GM18951 (cell line): ENCODE results near the gene MLLT1.

Experiments
- POLR2A ChIP-seq: IDR thresholded peaks from 4 replicates; pipeline ENCODE4 v1.6.1; 2011; ENCODE audit warnings: mild to moderate bottlenecking; ENCODE audit not compliant: insufficient read length, insufficient read depth; ENCODE audit errors: extremely low read depth
- in situ Hi-C: fragments of 300-500 bp; cut with MboI; formaldehyde crosslinking; loops from one replicate; pipeline ENCODE4 v1.12.0; 2022; ENCODE audit warnings: low sequenced_read_pairs, mixed read lengths, inconsistent platforms; ENCODE audit not compliant: unreplicated experiment

The MLLT1 gene

DNA sequence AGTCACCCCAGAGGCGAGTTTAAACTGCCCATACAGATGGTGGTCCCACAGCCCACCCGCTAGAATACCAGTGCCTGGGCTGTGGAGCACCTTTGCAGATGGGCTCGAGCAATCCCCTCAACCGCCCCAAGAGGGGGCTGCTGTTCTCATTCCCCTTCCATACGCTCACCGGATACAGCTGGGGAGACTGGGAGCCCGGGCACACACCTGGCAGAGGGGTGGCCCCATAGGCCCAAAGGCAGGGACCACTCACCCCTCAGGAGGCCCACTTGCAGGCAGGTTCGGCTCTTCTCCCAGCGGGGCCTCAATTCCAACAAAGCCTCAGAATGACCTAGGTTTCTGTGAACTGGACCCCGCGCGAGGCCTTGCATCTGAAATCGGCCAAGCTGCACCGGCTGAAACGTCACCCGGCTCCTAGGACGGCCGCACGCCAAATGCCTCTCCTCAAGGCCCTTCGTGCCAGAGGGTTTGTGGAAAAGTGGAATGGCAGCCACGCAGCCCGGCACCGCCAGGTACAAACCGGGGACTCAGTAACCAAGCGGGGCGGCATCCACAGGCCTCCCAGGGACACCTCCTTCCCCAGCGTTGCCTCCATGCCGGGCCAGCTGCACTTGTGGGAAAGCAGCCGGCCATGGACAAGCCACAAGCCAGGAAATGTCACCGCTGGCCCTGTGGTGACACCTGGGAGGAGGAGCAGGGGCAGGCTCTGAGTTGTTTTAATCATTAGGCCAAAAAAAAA is 18.7 kb downstream of the MLLT1 start:
- in situ Hi-C loops: no loop called here
- TF ChIP-seq POLR2A: no peak

GRCh38 chr19:6260376-6260775 is 19.4 kb downstream of the MLLT1 start:
- TF ChIP-seq POLR2A: no peak
- in situ Hi-C loops: no loop called here

DNA sequence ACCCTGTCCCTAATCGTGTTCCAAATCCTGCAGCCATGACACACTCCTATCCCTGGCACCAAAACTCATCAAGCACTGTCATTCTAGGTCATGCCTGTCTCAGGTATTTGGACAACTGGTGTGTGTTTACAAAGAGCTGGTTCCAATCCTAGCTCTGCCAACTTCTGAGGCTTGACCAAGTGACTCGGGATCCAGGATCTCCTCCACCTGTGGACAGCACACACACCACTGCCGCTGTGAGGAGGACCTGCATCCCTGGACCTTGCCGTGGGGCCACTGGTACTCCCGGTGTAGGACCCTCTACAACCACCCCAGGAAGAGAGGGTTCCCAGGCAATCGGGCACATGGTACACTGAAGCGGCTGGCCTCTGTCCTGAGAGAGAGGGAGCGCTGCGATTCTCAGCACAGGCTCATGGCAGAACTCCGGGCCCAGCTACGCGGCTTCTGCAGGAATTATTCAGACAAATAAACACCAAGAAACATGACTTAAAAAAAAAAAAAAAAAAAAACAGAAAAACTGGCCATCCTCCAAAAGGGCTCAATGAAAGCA is 20.4 kb downstream of the MLLT1 start:
- in situ Hi-C loops: no loop called here
- no peak for TF ChIP-seq POLR2A

GRCh38 chr19:6258812-6259311 is 20.9 kb downstream of the MLLT1 start:
- in situ Hi-C loops: no loop called here

DNA sequence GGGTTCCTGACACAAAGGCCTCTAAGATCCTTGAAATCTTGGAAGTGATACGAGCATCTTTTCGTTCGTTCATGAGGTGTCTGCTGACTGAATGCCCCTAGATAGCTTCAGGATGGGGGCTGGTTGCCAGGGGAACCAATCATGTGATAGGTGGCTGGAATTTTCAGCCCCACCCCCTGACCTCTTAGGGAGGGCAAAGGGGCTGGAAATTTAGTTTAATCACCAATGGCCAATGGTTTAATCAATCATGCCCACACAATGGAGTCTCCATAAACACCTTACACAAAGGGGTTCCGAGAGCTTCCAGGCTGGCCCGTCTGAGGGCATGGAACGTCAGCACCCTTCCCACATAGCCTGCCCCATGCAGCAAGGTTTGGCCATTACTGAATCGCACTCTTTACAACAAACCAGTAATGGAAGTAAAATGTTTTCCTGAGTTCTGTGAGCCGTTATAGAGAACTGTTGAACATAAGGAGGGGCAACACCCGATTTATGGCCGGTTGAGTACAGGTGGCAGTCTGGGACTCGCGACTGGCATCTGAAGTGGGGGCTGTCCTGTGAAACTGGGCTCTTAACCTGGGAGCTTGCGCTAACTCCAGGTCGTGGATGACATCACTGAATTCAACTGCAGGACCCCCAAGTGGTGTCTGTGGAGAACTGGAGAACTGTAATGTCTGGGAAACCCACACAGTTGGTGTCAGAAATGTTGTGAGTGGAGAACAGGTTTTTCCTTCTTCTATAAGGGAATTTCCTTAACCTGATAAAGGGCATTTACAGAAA is 25.6 kb downstream of the MLLT1 start:
- in situ Hi-C loops: no loop called here
- TF ChIP-seq POLR2A: no peak

More at GRCh38 chr19:6258812-6259311, 20.9 kb downstream of the MLLT1 start:
- TF ChIP-seq POLR2A: no peak

- in situ Hi-C loops: no loop called here
- TF ChIP-seq POLR2A: no peak
Observed at GRCh38 chr19:6252066-6252465, 27.7 kb downstream of the MLLT1 start.

DNA sequence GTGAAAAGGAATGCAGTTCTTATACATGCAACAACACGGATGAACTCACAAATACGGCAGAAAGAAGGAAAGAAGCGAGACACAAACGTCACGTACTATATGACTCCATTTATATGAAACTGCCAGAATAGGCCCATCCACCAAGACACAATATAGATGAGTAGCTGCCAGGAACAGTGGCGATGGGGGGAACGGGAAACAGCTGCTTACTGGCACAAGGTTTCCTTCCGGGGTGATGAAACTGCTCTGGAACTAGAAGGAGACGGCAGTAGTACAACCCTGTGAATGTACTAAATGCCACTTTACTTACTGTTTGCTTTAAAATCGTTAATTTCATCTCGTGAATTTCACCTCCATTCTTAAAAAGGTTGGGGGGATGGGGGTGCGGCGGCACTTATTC is 28.9 kb downstream of the MLLT1 start:
- in situ Hi-C loops: no loop called here
- no peak for TF ChIP-seq POLR2A

GRCh38 chr19:6250024-6250615 is 29.7 kb downstream of the MLLT1 start:
- in situ Hi-C loops: no loop called here
- TF ChIP-seq POLR2A: no peak

GRCh38 chr19:6249296-6249695 is 30.5 kb downstream of the MLLT1 start:
- in situ Hi-C loops: no loop called here
- no peak for TF ChIP-seq POLR2A

DNA sequence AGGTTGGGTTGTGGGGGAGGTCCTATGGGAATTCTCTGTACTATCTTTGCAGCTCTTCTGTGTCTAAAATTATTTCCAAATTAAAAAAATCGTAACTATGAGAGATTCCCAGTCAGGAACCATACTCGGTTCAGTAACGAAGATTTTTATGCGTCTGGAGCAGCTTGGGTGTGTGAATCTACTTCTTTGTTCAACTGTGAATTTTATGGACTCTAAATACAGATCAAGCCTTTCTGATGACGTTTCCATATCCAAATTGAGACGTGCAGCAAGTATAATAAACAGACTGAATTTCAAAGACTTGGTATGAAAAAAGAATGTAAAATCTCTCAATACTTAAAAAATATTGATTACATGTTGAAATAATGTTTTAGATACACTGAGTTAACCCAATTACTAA is 30.9 kb downstream of the MLLT1 start:
- TF ChIP-seq POLR2A: no peak
- in situ Hi-C loops: no loop called here

DNA sequence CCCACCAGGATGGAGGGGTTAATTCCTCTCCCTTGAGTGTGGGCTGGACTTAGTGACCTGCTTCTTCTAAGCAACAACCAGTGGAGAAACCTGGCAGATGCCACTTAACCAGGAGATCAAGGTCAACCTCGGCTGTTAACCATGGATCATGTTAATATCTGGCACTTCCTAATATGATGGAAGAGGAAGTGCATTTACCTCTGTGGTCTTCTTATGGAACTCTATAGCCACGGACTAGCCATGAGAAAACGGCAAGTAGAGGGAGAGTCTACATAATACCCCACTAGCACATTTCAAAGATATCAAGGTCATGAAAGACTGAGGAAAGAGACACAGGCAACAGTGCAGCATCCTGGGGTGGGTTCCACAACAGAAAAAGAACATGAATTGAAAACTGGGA is 31.4 kb downstream of the MLLT1 start:
- in situ Hi-C loops: no loop called here
- TF ChIP-seq POLR2A: no peak

DNA sequence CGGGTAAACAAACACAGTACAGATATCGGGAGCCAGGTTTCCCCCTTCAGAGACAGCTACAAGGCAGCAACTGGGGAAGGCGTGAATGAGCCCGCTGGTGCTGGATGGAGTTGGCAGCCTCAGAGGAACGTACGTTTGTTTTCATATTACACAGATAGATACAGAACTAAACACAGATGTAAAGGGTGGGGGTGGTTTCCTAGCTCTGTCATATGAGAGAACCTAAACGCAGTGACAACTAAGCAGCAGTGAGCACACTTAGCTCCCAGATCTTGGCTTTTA is 32.8 kb downstream of the MLLT1 start:
- TF ChIP-seq POLR2A: no peak

DNA sequence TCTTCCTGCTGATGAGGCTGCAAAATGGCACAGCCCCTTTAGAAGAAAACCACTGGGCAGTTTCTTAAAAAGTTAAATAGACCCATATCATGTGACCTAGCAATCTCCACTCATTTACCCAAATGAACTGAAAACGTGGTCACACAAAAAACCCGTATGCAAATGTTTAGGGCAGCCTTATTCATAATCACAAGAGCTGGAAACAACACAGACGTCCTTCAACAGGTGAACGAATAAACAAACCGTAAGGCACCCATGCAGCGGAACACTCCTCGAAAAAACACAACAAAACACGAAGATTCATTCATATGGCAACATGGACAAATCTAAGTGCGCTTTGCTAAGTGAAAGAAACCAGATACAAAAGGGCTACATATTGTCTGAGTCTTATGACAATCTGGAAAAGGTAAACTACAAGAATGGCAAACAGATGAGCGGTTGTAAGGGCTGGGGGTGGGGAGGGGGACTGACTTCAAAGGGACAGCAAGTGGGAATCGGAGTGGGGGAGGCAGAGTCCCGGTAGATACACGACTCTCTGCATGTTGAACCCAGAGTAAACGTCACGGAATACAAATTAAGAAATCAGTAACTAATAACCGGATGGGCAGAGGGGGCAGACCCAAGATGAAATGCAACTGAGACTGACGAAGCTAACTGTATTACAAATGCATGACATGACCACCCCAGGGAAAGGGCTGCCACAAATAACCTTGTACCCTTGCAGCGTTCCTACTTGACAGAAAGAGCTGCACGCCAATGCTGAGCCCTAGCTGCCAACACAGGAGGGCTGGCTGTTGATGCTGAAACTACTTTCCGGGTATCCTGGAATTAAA is 33.4 kb downstream of the MLLT1 start:
- TF ChIP-seq POLR2A: no peak
- in situ Hi-C loops: no loop called here

More for the DNA sequence above, 32.8 kb downstream of the MLLT1 start:
- in situ Hi-C loops: no loop called here

DNA sequence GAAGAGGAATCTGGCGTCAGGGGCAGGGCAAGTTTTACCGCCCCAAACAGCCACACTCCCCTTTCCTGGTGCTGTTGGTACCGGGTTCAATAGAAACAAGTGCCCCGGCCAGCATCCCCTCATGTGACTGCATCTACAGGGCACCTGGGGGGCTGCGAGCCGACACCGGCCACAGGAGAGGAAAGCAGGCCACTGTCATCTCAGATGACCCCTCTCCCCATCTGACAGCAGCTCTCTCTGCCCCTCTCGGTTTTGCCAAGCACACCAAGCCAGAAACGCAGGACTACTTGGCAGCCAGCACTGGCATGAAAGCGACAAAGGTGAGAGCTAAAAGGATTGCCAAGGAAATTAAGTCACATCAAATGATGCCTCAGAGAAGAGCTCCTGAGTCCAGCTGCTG is 37.1 kb downstream of the MLLT1 start:
- TF ChIP-seq POLR2A: no peak
- in situ Hi-C loops: no loop called here
